ENCODE results near the gene CACNA1C. TPM values are rescaled to one million over a fixed set of nuclear protein-coding genes. Genes with fewer than 3 reads are reported as not detected.

Gene CACNA1C
- total RNA-seq, 2 experiments from 2014 or later = 0.69 to 1.4 TPM

GRCh38 chr12:2083561-2083960, 30.8 kb downstream of the CACNA1C start:
- Histone ChIP-seq H3K36me3 (ENCODE audit: insufficient read depth, low read length) (no peaks in the 10 kb centered on the region), H3K9me2 (ENCODE audit: insufficient read depth, low read length) (no peaks in the 10 kb centered on the region), H3K4me2 (ENCODE audit: low read length) (no peak overlapping the region), H3K9me3 (ENCODE audit: low read length) (no peaks in the 10 kb centered on the region), H2AFZ (ENCODE audit: low read length) (no peak overlapping the region), H4K20me1 (ENCODE audit: insufficient read depth, low read length) (no peaks in the 10 kb centered on the region), H3K4me1 (ENCODE audit: insufficient read depth, low read length, poor library complexity, severe bottlenecking) (no peaks in the 10 kb centered on the region), H3K4me3 (ENCODE audit: low read depth, low read length, poor library complexity, severe bottlenecking) (no peak overlapping the region), H3K27ac (ENCODE audit: low read depth, low read length, poor library complexity, severe bottlenecking) (no peak overlapping the region), H3K79me2 (ENCODE audit: insufficient read depth, low read depth, low read length) (no peaks in the 10 kb centered on the region)
- no TSS peak for BruUV-seq (replicated peaks)
- ChIA-PET CTCF (ENCODE audit: unreplicated experiment) (no interaction called here), POLR2A (no interaction called here)
- no peak for DNase-seq (ENCODE audit: low spot score)
- TF ChIP-seq EZH2phosphoT487 (IDR thresholded peaks at IDR 0.05; ENCODE audit: borderline replicate concordance, low read depth, low read length) = no peak
- intact Hi-C loops (cut with micrococcal nuclease; ENCODE audit: unreplicated experiment) = no loop called here

GRCh38 chr12:2084553-2085296, 31.9 kb downstream of the CACNA1C start:
- H3K4me3 ChIP-seq (ENCODE audit: low read depth, low read length, poor library complexity, severe bottlenecking) = no peak overlapping the region
- no peaks in the 10 kb centered on the region for H3K79me2 ChIP-seq (ENCODE audit: insufficient read depth, low read depth, low read length)
- H2AFZ ChIP-seq (ENCODE audit: low read length) = no peak overlapping the region
- no peaks in the 10 kb centered on the region for H3K9me3 ChIP-seq (ENCODE audit: low read length)
- H4K20me1 ChIP-seq (ENCODE audit: insufficient read depth, low read length) = no peaks in the 10 kb centered on the region
- TF ChIP-seq EZH2phosphoT487 (IDR thresholded peaks at IDR 0.05; ENCODE audit: borderline replicate concordance, low read depth, low read length) (no peak), CTCF (conservative IDR thresholded peaks at IDR 0.05; ENCODE audit: low read length) (no peak)
- intact Hi-C loops (cut with micrococcal nuclease; ENCODE audit: unreplicated experiment) = no loop called here
- H3K9me2 ChIP-seq (ENCODE audit: insufficient read depth, low read length) = no peaks in the 10 kb centered on the region
- no peak overlapping the region for H3K27ac ChIP-seq (ENCODE audit: low read depth, low read length, poor library complexity, severe bottlenecking)
- no peaks in the 10 kb centered on the region for H3K36me3 ChIP-seq (ENCODE audit: insufficient read depth, low read length)
- DNase-seq (ENCODE audit: low spot score) = no peak
- H3K4me1 ChIP-seq (ENCODE audit: insufficient read depth, low read length, poor library complexity, severe bottlenecking) = no peaks in the 10 kb centered on the region
- ChIA-PET CTCF (ENCODE audit: unreplicated experiment) (no interaction called here), POLR2A (no interaction called here)
- no TSS peak for BruUV-seq (replicated peaks)
- no peak overlapping the region for H3K4me2 ChIP-seq (ENCODE audit: low read length)

- Histone ChIP-seq H3K79me2 (ENCODE audit: insufficient read depth, low read depth, low read length) (no peaks in the 10 kb centered on the region), H2AFZ (ENCODE audit: low read length) (no peak overlapping the region), H3K27ac (ENCODE audit: low read depth, low read length, poor library complexity, severe bottlenecking) (no peak overlapping the region), H4K20me1 (ENCODE audit: insufficient read depth, low read length) (no peaks in the 10 kb centered on the region), H3K4me3 (ENCODE audit: low read depth, low read length, poor library complexity, severe bottlenecking) (no peak overlapping the region), H3K4me1 (ENCODE audit: insufficient read depth, low read length, poor library complexity, severe bottlenecking) (no peaks in the 10 kb centered on the region), H3K36me3 (ENCODE audit: insufficient read depth, low read length) (no peaks in the 10 kb centered on the region), H3K4me2 (ENCODE audit: low read length) (no peak overlapping the region), H3K9me2 (ENCODE audit: insufficient read depth, low read length) (no peaks in the 10 kb centered on the region), H3K9me3 (ENCODE audit: low read length) (no peaks in the 10 kb centered on the region)
- BruUV-seq (replicated peaks) = no TSS peak
- ChIA-PET POLR2A (no interaction called here), CTCF (ENCODE audit: unreplicated experiment) (no interaction called here)
- intact Hi-C loops (cut with micrococcal nuclease; ENCODE audit: unreplicated experiment) = no loop called here
- no peak for DNase-seq (ENCODE audit: low spot score)
- no peak for TF ChIP-seq EZH2phosphoT487 (IDR thresholded peaks at IDR 0.05; ENCODE audit: borderline replicate concordance, low read depth, low read length)
- TF ChIP-seq CTCF (conservative IDR thresholded peaks at IDR 0.05; ENCODE audit: low read length) = no peak
Measured at GRCh38 chr12:2092354-2092753, 39.6 kb downstream of the CACNA1C start.
